ENCODE data around the gene IL4R.

Gene IL4R

GRCh38 chr16:27359051-27359450 is 45.3 kb downstream of the IL4R start:
- DNase-seq (ENCODE audit: low spot score), result no peak

GRCh38 chr16:27359615-27360014 is 45.8 kb downstream of the IL4R start:
- DNase-seq (ENCODE audit: low spot score), result no peak

DNA sequence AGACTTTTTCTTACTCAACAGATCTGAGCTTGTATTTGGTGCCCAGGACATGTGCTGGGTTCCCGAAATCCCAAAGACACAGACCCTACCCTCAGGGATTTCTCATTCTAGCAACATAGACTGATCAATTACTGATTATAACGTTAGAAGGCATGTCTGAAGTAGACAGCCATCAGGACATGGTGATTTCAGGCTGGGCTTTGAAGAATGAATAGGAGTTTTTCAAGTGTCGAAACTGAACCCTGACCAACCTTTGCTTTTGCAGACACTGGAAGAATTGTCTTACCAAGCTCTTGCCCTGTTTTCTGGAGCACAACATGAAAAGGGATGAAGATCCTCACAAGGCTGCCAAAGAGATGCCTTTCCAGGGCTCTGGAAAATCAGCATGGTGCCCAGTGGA is 48.2 kb downstream of the IL4R start:
- DNase-seq (ENCODE audit: low spot score), result no peak

GRCh38 chr16:27362570-27363245 is 48.9 kb downstream of the IL4R start:
- DNase-seq (ENCODE audit: low spot score), result no peak

DNA sequence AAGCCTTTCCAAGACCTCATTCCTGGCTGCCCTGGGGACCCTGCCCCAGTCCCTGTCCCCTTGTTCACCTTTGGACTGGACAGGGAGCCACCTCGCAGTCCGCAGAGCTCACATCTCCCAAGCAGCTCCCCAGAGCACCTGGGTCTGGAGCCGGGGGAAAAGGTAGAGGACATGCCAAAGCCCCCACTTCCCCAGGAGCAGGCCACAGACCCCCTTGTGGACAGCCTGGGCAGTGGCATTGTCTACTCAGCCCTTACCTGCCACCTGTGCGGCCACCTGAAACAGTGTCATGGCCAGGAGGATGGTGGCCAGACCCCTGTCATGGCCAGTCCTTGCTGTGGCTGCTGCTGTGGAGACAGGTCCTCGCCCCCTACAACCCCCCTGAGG is 49.5 kb downstream of the IL4R start:
- DNase-seq (ENCODE audit: low spot score), result no peak

GRCh38 chr16:27363797-27364196 is 50.0 kb downstream of the IL4R start:
- DNase-seq (ENCODE audit: low spot score), result no peak

DNA sequence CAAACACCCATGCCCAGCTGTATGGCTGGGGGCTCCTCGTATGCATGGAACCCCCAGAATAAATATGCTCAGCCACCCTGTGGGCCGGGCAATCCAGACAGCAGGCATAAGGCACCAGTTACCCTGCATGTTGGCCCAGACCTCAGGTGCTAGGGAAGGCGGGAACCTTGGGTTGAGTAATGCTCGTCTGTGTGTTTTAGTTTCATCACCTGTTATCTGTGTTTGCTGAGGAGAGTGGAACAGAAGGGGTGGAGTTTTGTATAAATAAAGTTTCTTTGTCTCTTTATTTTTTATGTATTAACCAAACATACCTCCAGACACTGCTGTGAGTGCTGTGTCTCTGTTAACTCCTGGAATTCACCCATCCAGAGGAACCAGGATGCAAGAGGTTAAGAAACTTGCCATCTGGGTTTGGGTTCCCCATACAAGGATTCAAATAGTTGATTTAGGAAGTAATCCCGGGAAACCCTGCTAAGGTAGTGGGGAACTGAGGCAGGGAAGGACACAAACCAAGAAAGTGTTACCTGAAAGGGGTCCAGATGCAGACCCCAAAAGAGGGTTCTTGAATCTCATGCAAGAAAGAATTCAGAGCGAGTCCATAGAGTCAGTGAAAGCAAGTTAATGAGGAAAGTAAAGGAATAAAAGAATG is 50.8 kb downstream of the IL4R start:
- DNase-seq (ENCODE audit: low spot score), result no peak

DNA sequence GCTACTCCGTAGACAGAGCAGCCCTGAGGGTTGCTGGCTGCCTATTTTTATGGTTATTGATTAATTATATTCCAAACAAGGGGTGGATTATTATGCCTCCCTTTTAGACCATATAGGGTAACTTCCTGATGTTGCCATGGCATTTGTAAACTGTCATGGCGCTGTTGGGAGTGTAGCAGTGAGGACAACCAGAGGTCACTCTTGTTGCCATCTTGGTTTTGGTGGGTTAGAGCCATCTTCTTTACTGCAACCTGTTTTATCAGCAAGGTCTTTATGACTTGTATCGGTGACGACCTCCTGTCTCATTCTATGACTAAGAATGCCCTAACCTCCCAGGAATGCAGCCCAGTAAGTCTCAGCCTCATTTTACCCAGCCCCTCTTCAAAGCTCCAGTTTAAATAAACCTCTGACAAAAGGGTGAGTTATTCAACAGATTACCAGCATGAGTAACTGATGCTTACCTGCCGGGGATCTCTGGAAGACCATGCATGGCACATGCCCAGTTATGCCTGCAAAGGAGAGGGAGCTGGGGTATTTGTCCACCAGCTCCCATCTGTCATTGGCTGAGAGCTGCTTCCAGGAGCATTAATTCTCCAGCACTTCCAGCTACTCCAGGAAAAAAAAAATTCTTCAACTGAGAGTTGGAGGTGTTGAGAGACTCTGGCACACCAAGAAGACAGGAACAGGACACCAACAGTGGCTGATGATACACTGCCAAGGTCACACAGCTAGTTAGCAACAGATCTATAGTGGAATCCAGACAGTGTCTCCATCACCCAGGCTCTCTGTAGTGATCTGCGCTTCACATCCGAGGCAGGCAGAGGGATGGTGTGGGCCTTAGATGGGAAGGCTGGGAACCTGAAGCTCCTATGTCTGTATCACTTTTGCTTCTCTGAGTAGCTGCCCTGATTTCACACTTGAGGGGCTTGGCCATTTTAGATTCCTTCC is 51.6 kb downstream of the IL4R start:
- DNase-seq (ENCODE audit: low spot score), result no peak

DNA sequence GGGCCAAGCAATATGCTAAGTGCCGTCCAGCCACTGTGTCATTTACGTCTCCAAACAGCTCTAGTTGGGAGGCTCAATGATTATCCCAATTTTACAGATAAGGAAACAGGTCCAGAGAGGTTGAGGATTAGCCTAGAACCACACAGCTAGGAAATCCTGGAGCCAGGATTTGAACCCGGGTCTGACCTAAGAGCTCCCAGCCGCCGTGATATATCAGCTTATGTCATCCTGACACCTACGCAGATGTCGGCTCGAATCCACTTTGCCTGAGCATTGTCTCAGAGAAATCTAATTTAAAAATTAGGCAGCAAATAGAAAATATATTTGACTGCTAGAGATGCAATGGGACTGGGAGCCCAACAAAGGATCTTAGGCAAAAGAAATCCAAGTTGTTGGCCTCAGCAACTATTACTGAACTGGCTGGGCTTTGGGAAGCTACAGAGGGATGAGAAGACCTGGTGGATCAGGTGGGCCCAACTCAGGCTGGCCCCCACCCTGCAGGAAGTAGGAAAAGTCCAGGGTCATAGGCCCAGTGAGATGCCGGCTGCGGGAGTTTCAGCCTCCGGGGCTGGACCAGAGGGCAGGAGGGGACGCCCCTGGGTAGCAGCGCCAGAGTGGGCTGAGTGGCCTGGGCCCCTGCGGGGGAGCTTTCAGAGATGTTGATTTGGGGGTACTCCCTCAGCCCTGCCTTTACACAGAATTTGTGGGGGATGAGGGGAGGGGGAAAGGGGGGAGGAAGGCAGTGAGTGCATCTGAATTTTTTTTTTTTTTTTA is 53.1 kb downstream of the IL4R start:
- peak; percentile 6 for DNase-seq (ENCODE audit: low spot score)

GRCh38 chr16:27367461-27368357 is 53.9 kb downstream of the IL4R start:
- peak; percentile 85 for DNase-seq (ENCODE audit: low spot score)

- no peak for DNase-seq (ENCODE audit: low spot score)
Measured at GRCh38 chr16:27368358-27368722, 54.6 kb downstream of the IL4R start.

- no peak for DNase-seq (ENCODE audit: low spot score)
Measured at GRCh38 chr16:27369806-27370205, 56.0 kb downstream of the IL4R start.

GRCh38 chr16:27370318-27370717 is 56.5 kb downstream of the IL4R start:
- DNase-seq (ENCODE audit: low spot score), result no peak

DNA sequence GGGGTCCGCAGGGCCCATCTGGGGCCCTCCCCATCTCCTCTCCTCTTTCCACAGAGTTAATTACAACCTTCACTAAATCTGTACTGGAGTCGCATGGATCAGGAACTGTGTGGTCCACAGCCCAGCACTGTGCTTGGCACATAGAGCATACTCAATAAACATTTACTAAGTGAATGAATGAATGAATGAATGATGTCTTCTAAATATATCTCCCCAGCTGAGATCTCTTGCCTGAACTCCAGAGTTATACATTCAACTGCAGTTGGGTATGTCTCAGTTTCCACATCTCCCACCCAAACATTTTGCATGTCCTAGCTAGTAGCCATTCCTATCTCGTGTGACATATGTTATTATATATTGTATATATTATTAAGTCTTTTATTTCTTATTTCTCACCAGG is 59.5 kb downstream of the IL4R start:
- no peak for DNase-seq (ENCODE audit: low spot score)

DNA sequence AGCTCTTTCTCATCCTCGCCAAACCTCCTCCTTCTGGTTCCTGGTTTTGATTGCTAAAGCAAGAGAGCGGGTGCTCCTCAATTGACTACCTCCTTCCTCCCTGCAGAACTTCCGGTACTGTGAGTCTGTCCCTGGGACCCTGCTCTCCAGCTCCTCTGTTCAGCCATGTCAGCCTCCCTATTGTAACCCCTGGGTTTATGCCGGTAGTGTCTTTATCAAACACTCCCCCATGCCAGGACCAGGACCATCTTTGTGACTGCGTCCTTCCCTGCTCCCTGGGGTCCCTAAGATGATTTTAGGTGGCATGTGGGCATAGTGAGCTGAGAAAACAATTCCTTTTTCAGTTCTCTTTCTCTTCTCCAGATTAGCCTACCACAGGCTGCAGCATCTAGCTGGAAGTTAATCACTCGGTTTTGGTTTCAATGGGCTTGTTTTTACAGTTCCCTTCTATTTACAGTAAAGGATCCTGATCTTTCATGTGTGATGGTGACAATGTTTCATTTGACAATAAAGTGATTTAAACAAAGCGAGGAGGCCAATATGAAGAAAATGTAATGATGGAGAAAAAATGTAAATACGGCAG is 60.5 kb downstream of the IL4R start:
- peak; percentile 57 for DNase-seq (ENCODE audit: low spot score)

GRCh38 chr16:27374804-27375425 is 61.1 kb downstream of the IL4R start:
- peak; percentile 61 for DNase-seq (ENCODE audit: low spot score)

GRCh38 chr16:27377666-27378485 is 64.1 kb downstream of the IL4R start:
- peak; percentile 51 for DNase-seq (ENCODE audit: low spot score)

DNA sequence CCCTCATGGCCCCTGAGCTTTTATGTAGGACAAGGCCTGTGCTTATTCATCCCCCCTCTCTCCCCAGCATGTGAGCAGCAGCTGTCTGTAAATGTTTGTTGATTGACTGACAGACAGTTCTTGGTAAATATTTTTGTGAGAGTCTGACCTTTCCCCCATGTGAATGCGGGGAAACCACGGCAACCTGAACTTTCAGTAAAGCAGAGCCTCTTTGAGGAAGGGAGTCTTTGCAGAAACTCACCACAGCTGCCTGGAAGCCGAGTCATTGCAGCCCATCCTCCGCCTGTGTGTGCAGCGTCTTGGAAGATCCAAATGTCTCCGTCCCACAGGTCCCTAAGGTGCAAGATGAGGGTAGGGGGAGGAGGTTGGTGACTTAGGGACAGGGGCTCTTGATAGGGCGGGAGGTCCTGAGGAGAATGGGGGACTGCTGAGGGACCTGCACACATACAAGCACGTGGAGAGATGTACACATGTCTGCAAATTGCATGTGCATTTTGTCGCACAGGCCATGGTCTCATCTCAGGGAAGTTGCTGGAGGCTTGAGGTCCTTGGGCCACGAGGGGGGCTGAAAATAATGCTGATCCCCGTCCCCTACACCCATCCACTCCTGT is 65.2 kb downstream of the IL4R start:
- DNase-seq (ENCODE audit: low spot score), result peak; percentile 57

DNA sequence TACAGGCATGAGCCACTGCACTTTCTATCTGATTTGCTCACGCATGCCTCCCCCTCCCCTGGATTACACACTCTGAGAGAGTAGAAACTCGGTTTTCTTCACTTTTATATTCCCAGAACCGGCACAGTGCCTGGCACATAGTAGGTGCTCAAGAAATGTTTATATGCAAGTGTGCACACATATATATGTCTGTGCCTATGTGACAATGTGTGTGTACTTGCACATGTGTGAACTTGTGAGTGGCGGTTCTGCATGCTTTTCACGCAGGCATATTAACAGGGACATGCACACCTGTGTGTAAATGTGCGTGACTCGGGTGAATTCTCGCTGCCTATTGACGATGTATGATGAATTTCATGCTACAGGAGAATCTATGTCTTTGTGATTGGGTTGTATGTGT is 66.1 kb downstream of the IL4R start:
- no peak for DNase-seq (ENCODE audit: low spot score)

All from activated CD4-positive, alpha-beta T cell treated with anti-CD3 and anti-CD28 coated beads, Interleukin-2, Interleukin-4, amounts not matched to agents 100 ng/mL and 50 ng/mL, durations not matched to agents 16 hours and 8 hours (primary cell).